Subcutaneous adipose tissue (tissue), 4 donors: ENCODE results near the gene ANGEL2. TPM values are rescaled to one million over a fixed set of nuclear protein-coding genes. Genes with fewer than 3 reads are reported as not detected.

Experiments used
- CTCF ChIP-seq: fragments of 450-650 bp; IDR thresholded peaks from one replicate; pipeline ENCODE4 v1.5.1; 2016; ENCODE audit warnings: low read depth, mild to moderate bottlenecking, control low read depth, antibody characterized with exemption, moderate library complexity
- total RNA-seq, 4 donors: library from RNA; depleted of rRNA; stranded (reverse); fragments of >200 nt; gene quantifications; one replicate each; pipeline ENCODE4 v1.1.0, GENCODE V29; 2016

Gene ANGEL2
- total RNA-seq, 4 donors from 2014 or later: 53.3 to 66.5 (median 62.5) TPM

- TF ChIP-seq CTCF: no peak
Observed at GRCh38 chr1:212977781-212978645, 37.7 kb downstream of the ANGEL2 start.

DNA sequence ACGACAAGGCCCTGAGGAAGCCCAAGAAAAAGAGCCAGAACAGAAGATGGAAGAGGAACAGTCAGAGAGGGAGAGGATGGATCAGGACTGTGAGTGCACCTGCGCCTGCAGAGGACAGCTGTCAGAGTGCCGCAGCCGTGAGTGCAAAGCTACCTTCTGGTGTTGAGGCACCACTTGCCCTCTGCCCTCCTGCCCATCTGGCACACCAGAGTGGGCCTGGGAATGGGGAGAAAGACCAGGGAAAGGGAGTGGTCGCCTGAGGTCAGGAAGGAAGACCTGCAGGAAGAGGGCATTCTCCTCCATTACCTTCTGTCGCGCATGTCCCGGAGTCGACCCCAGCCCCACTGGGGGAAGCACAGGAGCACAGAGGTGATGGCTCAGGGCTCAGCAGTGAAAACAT is 39.1 kb downstream of the ANGEL2 start:
- no peak for TF ChIP-seq CTCF

DNA sequence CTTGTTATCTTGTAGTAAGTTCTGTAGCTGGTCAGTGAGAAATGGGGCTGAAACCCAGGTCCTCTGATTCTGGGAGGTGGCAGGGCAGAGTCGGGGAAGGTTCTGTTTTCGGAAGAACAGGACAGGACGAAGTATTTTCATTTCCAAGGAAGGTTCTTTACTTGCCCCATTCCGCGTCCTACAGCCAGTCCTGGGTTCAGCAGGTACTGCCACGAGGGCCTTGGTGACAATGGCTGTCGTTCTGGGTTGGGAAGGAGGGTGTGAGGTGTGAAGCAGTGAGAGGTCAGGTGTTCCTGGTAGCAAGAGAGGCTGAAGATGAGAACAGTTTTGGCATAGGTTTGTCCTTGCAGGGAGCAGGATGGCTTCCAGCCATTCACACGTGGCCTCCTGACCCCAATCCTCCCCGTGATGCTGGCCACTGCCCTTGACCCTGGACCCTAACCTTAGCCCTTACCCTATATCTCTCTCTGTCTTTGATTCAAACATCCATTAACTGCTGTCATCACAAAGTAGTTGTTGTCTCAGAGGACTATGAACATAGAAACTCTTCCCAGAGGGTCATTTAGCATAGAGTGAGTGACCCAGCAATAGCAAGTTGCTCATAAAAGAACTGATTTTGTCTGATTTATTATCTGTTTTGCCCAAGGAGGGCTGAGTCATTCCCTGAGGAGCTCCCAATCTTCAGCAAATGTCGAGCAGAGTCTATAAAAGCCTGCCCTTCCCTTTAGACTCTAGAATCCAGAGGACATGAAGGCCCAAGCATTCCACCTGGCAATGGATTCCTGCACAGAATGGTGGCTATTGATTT is 40.4 kb downstream of the ANGEL2 start:
- TF ChIP-seq CTCF: no peak

DNA sequence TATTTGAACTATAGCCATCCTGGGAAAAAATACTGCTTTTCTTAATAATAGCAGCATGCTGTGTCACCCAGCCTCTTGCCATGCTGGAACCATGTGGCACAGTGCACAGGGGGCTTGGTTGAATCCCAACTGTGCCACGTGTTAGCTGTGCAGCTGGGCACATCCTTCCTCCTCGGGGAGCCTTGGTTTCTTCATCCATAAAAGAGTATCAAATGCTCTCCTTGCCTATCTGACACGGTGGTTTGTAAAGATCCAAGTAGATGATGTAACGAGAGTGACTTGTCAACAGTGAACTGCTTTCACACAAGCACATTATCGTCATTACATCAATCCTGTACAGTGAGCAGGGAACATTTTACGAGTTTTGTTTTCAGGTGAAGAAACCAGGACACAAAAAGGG is 41.0 kb downstream of the ANGEL2 start:
- TF ChIP-seq CTCF: no peak

- no peak for TF ChIP-seq CTCF
Observed at GRCh38 chr1:212973899-212974298, 41.8 kb downstream of the ANGEL2 start.

DNA sequence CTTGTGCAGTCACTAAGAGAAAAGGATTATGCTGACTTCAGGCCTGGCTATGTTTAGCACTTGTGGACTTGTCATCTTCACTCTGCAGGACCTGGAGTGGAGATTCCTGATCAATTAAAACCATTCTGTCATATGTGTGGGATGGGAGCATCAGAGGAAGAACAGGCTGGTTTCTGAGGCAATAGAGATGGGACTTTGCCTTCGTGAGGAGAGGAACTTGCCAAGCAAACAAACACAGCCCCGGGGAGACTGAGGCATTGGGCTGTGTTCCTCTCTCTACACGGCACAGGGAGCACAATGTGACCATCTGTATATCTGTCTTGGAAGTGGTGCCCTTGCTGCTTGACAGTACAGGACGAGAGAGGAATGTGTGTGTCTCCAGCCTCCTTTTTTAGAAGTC is 42.2 kb downstream of the ANGEL2 start:
- TF ChIP-seq CTCF: no peak

- no peak for TF ChIP-seq CTCF
Observed at GRCh38 chr1:212971312-212971711, 44.4 kb downstream of the ANGEL2 start.
